Endothelial cell (in vitro differentiated cells): ENCODE results near the gene LHX4. TPM values are rescaled to one million over a fixed set of nuclear protein-coding genes. Genes with fewer than 3 reads are reported as not detected.

Experiments used
- DNase-seq: peaks from one replicate; pipeline ENCODE4 v3.0.0; 2021; ENCODE audit warnings: low spot score
- H3K27ac Mint-ChIP-seq: one replicate; pipeline ENCODE4 v1.8.0; 2021; ENCODE audit warnings: mixed read lengths, inconsistent platforms; ENCODE audit not compliant: unreplicated experiment
- H3K27me3 Mint-ChIP-seq: one replicate; pipeline ENCODE4 v1.8.0; 2021; ENCODE audit warnings: mild to moderate bottlenecking, moderate library complexity, mixed read lengths, inconsistent platforms; ENCODE audit not compliant: unreplicated experiment
- H3K36me3 Mint-ChIP-seq: one replicate; pipeline ENCODE4 v1.8.0; 2021; ENCODE audit warnings: mild to moderate bottlenecking, low read depth, mixed read lengths, inconsistent platforms; ENCODE audit not compliant: unreplicated experiment
- H3K4me1 Mint-ChIP-seq: one replicate; pipeline ENCODE4 v1.8.0; 2021; ENCODE audit warnings: mild to moderate bottlenecking, mixed read lengths, inconsistent platforms; ENCODE audit not compliant: unreplicated experiment
- H3K4me3 Mint-ChIP-seq: one replicate; pipeline ENCODE4 v1.8.0; 2021; ENCODE audit warnings: mild to moderate bottlenecking, mixed read lengths, inconsistent platforms; ENCODE audit not compliant: unreplicated experiment
- H3K9me3 Mint-ChIP-seq: one replicate; pipeline ENCODE4 v1.8.0; 2021; ENCODE audit warnings: mixed read lengths, inconsistent platforms; ENCODE audit not compliant: unreplicated experiment
- CTCF ChIP-seq: fragments of 200-600 bp; sonication (generic); IDR thresholded peaks from one replicate; pipeline ENCODE4 v1.5.0; 2021; ENCODE audit warnings: antibody characterized with exemption; ENCODE audit not compliant: unreplicated experiment
- total RNA-seq: library from RNA; stranded (reverse); fragmentation: NEBNext Ultra II Directional; extraction: Animal tissue kit (Norgen Biotek cat#: 25700); gene quantifications from one replicate; pipeline ENCODE4 v1.2.1, GENCODE V29; 2021; ENCODE audit not compliant: unreplicated experiment

LHX4 gene
- total RNA-seq, 1 donor from 2014 or later: 1.5 TPM

GRCh38 chr1:180290265-180291001, 60.4 kb downstream of the LHX4 start:
- no peak overlapping the region for H3K27ac Mint-ChIP-seq
- no peaks in the 10 kb centered on the region for H3K9me3 Mint-ChIP-seq

GRCh38 chr1:180291004-180291403, 60.9 kb downstream of the LHX4 start:
- no peak for TF ChIP-seq CTCF
- Mint-ChIP-seq H3K36me3 (no peaks in the 10 kb centered on the region), H3K4me1 (no peaks in the 10 kb centered on the region), H3K9me3 (no peaks in the 10 kb centered on the region), H3K4me3 (no peak overlapping the region), H3K27ac (no peak overlapping the region), H3K27me3 (no peaks in the 10 kb centered on the region)
- DNase-seq: no peak

More at GRCh38 chr1:180290265-180291001, 60.4 kb downstream of the LHX4 start:
- DNase-seq: no peak
- H3K36me3 Mint-ChIP-seq: no peaks in the 10 kb centered on the region
- no peaks in the 10 kb centered on the region for H3K27me3 Mint-ChIP-seq
- no peaks in the 10 kb centered on the region for H3K4me1 Mint-ChIP-seq
- no peak for TF ChIP-seq CTCF
- no peak overlapping the region for H3K4me3 Mint-ChIP-seq

GRCh38 chr1:180294711-180295110, 64.6 kb downstream of the LHX4 start:
- Mint-ChIP-seq H3K36me3 (no peaks in the 10 kb centered on the region), H3K9me3 (no peaks in the 10 kb centered on the region), H3K27ac (no peak overlapping the region), H3K27me3 (no peaks in the 10 kb centered on the region), H3K4me1 (no peaks in the 10 kb centered on the region), H3K4me3 (no peak overlapping the region)
- no peak for TF ChIP-seq CTCF
- DNase-seq: no peak

- Mint-ChIP-seq H3K27me3 (peaks cover 1% of the 10 kb centered on the region), H3K9me3 (no peaks in the 10 kb centered on the region), H3K4me1 (no peaks in the 10 kb centered on the region), H3K27ac (peak overlapping the region; percentile 38), H3K36me3 (no peaks in the 10 kb centered on the region), H3K4me3 (no peak overlapping the region)
- DNase-seq: no peak
- TF ChIP-seq CTCF: no peak
Observed at GRCh38 chr1:180295999-180296398, 65.9 kb downstream of the LHX4 start.

GRCh38 chr1:180299479-180300221, 69.6 kb downstream of the LHX4 start:
- peaks cover 1% of the 10 kb centered on the region for H3K27me3 Mint-ChIP-seq
- H3K4me3 Mint-ChIP-seq: no peak overlapping the region
- no peak overlapping the region for H3K27ac Mint-ChIP-seq
- TF ChIP-seq CTCF: no peak
- no peaks in the 10 kb centered on the region for H3K9me3 Mint-ChIP-seq
- no peaks in the 10 kb centered on the region for H3K4me1 Mint-ChIP-seq
- DNase-seq: no peak
- no peaks in the 10 kb centered on the region for H3K36me3 Mint-ChIP-seq
